Subcutaneous abdominal adipose tissue (tissue), 5 donors: ENCODE measurements around the gene PELI2.

Experiments used
- H3K27ac ChIP-seq: one replicate; pipeline ENCODE4 v1.7.0; 2013; ENCODE audit warnings: low read depth, mild to moderate bottlenecking, inconsistent platforms, low read length, moderate library complexity
- H3K27me3 ChIP-seq, 5 donors: one replicate each; pipeline ENCODE4 v1.7.0; 2013; ENCODE audit warnings: low read length in 5 of 5, inconsistent platforms in 1 of 5; ENCODE audit not compliant: control insufficient read depth in 5 of 5, insufficient read depth in 4 of 5
- H3K36me3 ChIP-seq, 5 donors: one replicate each; pipeline ENCODE4 v1.7.0; 2013; ENCODE audit warnings: low read length in 5 of 5; ENCODE audit not compliant: control insufficient read depth in 5 of 5, insufficient read depth in 5 of 5
- H3K4me1 ChIP-seq, 5 donors: one replicate each; pipeline ENCODE4 v1.7.0; 2013; ENCODE audit warnings: low read length in 5 of 5, mild to moderate bottlenecking in 3 of 5, moderate library complexity in 1 of 5; ENCODE audit not compliant: control insufficient read depth in 5 of 5, insufficient read depth in 5 of 5
- H3K4me3 ChIP-seq, 5 donors: one replicate each; pipeline ENCODE4 v1.7.0; 2013; ENCODE audit warnings: low read length in 5 of 5, low read depth in 1 of 5
- H3K9ac ChIP-seq, 5 donors: one replicate each; pipeline ENCODE4 v1.7.0; 2013; ENCODE audit warnings: low read length in 5 of 5, mild to moderate bottlenecking in 4 of 5, moderate library complexity in 3 of 5
- H3K9me3 ChIP-seq, 5 donors: one replicate each; pipeline ENCODE4 v1.7.0; 2013; ENCODE audit warnings: low read length in 5 of 5; ENCODE audit not compliant: control insufficient read depth in 5 of 5
- donor health status: healthy.
- donor health status: healthy.
- donor health status: healthy.
- donor health status: healthy.
- donor health status: healthy.

PELI2 gene

DNA sequence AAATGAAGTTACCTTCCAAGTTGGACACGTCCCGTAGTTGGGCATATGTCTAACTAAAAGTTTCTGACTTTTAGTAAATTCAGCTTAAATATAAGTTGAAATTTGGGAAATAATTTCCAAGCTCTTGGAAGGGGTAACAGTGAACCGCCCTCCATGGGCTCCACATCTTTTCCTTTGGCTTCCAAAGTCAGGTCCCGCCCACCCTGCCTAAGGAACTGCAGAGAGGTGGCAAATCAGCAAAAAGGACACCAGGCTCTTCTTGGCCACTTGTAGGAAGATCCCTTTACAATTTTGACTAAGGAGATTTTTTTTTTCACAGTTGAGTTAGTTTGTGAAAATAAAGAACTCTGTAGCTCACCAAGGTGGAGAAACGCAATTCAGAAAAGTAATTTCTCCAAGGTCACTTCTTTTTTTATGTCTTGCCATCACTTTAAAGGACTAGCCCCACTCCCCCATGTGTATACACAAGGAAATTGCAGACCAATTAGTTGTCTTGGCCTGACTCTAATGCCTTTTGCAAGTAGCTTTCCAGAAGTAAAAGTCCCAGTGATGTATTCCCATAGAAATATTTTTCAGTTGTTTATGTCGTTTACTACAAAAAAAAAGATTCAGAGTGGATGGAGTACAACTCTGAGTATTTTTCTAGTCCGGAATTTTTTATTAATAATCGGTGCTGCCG is 181.2 kb downstream of the PELI2 start:
- no peaks in the 10 kb centered on the region for H3K4me1 ChIP-seq
- H3K9me3 ChIP-seq: no peaks in the 10 kb centered on the region
- no peak overlapping the region for H3K9ac ChIP-seq
- no peak overlapping the region for H3K4me3 ChIP-seq
- H3K36me3 ChIP-seq: peaks cover 0 to 17% (median 12%) of the 10 kb centered on the region in 5 donors
- no peak overlapping the region for H3K27ac ChIP-seq
- no peaks in the 10 kb centered on the region for H3K27me3 ChIP-seq

DNA sequence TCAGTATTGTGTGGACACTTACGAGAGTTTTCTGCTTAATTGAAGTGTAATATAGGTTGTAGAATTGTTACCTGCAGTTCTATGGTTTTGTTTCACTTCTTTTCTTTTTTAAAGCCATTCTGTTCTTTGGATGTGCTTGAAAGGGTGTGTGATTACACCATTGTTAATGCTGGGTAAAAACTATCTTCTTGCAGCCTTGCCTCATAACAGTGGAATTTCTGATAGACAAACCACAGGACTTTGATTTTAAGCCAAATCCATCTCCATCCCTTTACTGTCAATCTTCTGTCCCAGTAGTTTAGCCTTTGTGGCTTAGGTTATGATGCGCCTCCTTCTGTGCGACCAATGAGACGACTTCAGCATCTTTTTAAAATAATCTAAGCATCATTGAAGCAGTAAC is 182.3 kb downstream of the PELI2 start:
- Histone ChIP-seq H3K9ac (no peak overlapping the region), H3K4me1 (no peaks in the 10 kb centered on the region), H3K9me3 (peaks cover 0 to 3% (median 0%) of the 10 kb centered on the region in 5 donors), H3K4me3 (no peak overlapping the region), H3K36me3 (peaks cover 0 to 17% (median 9%) of the 10 kb centered on the region in 5 donors), H3K27me3 (no peaks in the 10 kb centered on the region), H3K27ac (no peak overlapping the region)

GRCh38 chr14:56304456-56304855 is 186.2 kb downstream of the PELI2 start:
- no peaks in the 10 kb centered on the region for H3K4me1 ChIP-seq
- H3K4me3 ChIP-seq: no peak overlapping the region
- H3K9me3 ChIP-seq: peaks cover 0 to 7% (median 0%) of the 10 kb centered on the region in 5 donors
- H3K36me3 ChIP-seq: no peaks in the 10 kb centered on the region
- no peaks in the 10 kb centered on the region for H3K27me3 ChIP-seq
- H3K27ac ChIP-seq: no peak overlapping the region
- H3K9ac ChIP-seq: no peak overlapping the region

DNA sequence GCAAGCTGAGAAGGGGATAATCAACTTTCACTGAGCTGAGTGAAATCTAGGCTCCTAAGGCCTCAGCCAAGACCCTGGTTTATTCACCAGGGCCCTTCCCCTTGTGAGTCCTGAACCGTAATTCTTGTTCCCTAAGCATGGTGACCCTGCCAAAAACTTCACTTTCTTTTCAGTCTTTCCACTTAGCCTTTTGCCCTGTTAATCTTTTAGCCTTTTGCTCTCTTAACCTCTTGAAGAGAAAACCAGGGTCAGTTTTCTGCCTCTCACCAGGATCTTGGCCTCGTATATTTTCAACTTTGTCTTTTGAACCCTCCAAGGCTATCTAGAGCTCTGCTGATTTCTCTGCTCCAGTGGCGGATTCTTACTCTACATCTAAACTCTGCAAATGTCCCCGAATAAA is 191.0 kb downstream of the PELI2 start:
- peaks cover 0 to 7% (median 0%) of the 10 kb centered on the region in 5 donors for H3K9me3 ChIP-seq
- H3K27me3 ChIP-seq: no peaks in the 10 kb centered on the region
- no peaks in the 10 kb centered on the region for H3K36me3 ChIP-seq
- no peaks in the 10 kb centered on the region for H3K4me1 ChIP-seq
- H3K9ac ChIP-seq: no peak overlapping the region
- H3K27ac ChIP-seq: no peak overlapping the region
- no peak overlapping the region for H3K4me3 ChIP-seq

GRCh38 chr14:56310643-56311042 is 192.4 kb downstream of the PELI2 start:
- no peak overlapping the region for H3K27ac ChIP-seq
- H3K9me3 ChIP-seq: peaks cover 0 to 3% (median 0%) of the 10 kb centered on the region in 5 donors
- no peak overlapping the region for H3K4me3 ChIP-seq
- H3K4me1 ChIP-seq: no peaks in the 10 kb centered on the region
- H3K36me3 ChIP-seq: no peaks in the 10 kb centered on the region
- no peaks in the 10 kb centered on the region for H3K27me3 ChIP-seq
- H3K9ac ChIP-seq: no peak overlapping the region

GRCh38 chr14:56313789-56314188 is 195.6 kb downstream of the PELI2 start:
- Histone ChIP-seq H3K9me3 (no peaks in the 10 kb centered on the region), H3K27me3 (no peaks in the 10 kb centered on the region), H3K9ac (no peak overlapping the region), H3K4me3 (no peak overlapping the region), H3K4me1 (peaks cover 0 to 1% (median 0%) of the 10 kb centered on the region in 5 donors), H3K27ac (no peak overlapping the region), H3K36me3 (no peaks in the 10 kb centered on the region)

- no peaks in the 10 kb centered on the region for H3K36me3 ChIP-seq
- no peaks in the 10 kb centered on the region for H3K27me3 ChIP-seq
- no peak overlapping the region for H3K4me3 ChIP-seq
- H3K27ac ChIP-seq: no peak overlapping the region
- peaks cover 0 to 1% (median 0%) of the 10 kb centered on the region in 5 donors for H3K4me1 ChIP-seq
- H3K9me3 ChIP-seq: no peaks in the 10 kb centered on the region
- H3K9ac ChIP-seq: no peak overlapping the region
These were observed 200.3 kb downstream of the PELI2 start for GRCh38 chr14:56318393-56319115.

DNA sequence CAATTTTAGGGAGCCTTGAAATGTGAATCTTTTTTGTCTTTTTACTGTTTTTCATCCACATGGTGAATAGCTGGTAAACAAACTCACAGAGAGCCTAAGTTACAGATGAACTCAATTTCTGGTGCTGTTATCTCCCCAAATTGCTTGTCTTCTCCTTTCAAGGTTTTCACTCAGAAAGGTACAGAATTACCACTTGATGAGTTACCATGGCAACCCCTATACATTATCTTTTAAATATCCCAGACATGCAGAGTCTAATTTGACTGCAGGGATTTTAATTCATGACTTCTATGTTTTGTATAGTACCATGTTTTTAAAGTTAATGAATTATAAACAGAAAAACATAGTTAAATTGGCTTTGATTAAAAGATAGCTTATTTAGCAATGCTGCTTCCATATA is 203.7 kb downstream of the PELI2 start:
- Histone ChIP-seq H3K4me3 (no peak overlapping the region), H3K27me3 (no peaks in the 10 kb centered on the region), H3K9ac (no peak overlapping the region), H3K36me3 (no peaks in the 10 kb centered on the region), H3K4me1 (peaks cover 0 to under 1% (median 0%) of the 10 kb centered on the region in 5 donors), H3K9me3 (no peaks in the 10 kb centered on the region), H3K27ac (no peak overlapping the region)

DNA sequence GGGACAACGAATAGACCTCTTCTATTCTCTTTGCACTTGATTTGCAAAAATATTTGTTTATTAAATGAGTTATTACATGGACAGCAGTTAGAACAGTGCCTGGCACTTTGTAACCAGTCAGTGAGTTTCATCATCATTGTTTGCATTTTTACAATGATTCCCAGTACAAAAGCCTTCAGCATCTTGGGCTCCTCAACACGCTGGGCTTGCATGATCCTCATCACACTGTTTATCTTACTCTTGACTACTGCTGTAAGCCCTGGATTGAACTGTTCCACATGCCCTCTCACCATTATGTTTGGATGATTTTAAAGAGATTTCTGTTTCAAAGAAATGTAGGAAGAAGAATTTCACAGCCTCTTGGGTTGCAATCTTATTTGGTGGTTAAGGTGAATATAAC is 204.3 kb downstream of the PELI2 start:
- Histone ChIP-seq H3K27me3 (no peaks in the 10 kb centered on the region), H3K4me1 (no peaks in the 10 kb centered on the region), H3K27ac (no peak overlapping the region), H3K4me3 (no peak overlapping the region), H3K36me3 (no peaks in the 10 kb centered on the region), H3K9me3 (no peaks in the 10 kb centered on the region), H3K9ac (no peak overlapping the region)

- Histone ChIP-seq H3K4me1 (no peaks in the 10 kb centered on the region), H3K27ac (no peak overlapping the region), H3K4me3 (no peak overlapping the region), H3K36me3 (no peaks in the 10 kb centered on the region), H3K27me3 (no peaks in the 10 kb centered on the region), H3K9me3 (no peaks in the 10 kb centered on the region), H3K9ac (no peak overlapping the region)
These were observed 206.2 kb downstream of the PELI2 start for GRCh38 chr14:56324454-56324853.
